Stimulated activated memory B cell treated with anti-CD40 and anti-IgM and Interleukin-4, amounts not matched to agents 10 μg/mL and 1 μg/mL and 100 μg/mL, for 72 hours (primary cell): ENCODE measurements around the gene IQSEC2.
A peak's percentile ranks its signal among the peaks of the same experiment; 100 is the strongest.

Source experiments
- ATAC-seq: fragments of 150-1000 bp; cut with Tn5 transposase; 2 replicates; pipeline ENCODE4 v1.10.0; 2021
- H3K27ac Mint-ChIP-seq: one replicate; pipeline ENCODE4 v1.8.0; 2022; ENCODE audit warnings: mild to moderate bottlenecking, mixed read lengths
- H3K27me3 Mint-ChIP-seq: one replicate; pipeline ENCODE4 v1.8.0; 2022; ENCODE audit warnings: mixed read lengths
- H3K36me3 Mint-ChIP-seq: one replicate; pipeline ENCODE4 v1.8.0; 2022; ENCODE audit warnings: mixed read lengths
- H3K4me1 Mint-ChIP-seq: one replicate; pipeline ENCODE4 v1.8.0; 2022; ENCODE audit warnings: mixed read lengths
- H3K4me3 Mint-ChIP-seq: one replicate; pipeline ENCODE4 v1.8.0; 2022; ENCODE audit warnings: mild to moderate bottlenecking, moderate library complexity, mixed read lengths
- H3K9me3 Mint-ChIP-seq: one replicate; pipeline ENCODE4 v1.8.0; 2022; ENCODE audit warnings: mixed read lengths

Gene IQSEC2

GRCh38 chrX:53244610-53245009 lies 36.8 kb downstream of the IQSEC2 start:
- H3K36me3 Mint-ChIP-seq, result no peaks in the 10 kb centered on the region
- no peaks in the 10 kb centered on the region for H3K27me3 Mint-ChIP-seq
- ATAC-seq, result no peak
- H3K27ac Mint-ChIP-seq, result no peak overlapping the region
- no peaks in the 10 kb centered on the region for H3K9me3 Mint-ChIP-seq
- H3K4me1 Mint-ChIP-seq, result no peaks in the 10 kb centered on the region
- H3K4me3 Mint-ChIP-seq, result no peak overlapping the region

- Mint-ChIP-seq H3K27ac (no peak overlapping the region), H3K36me3 (no peaks in the 10 kb centered on the region), H3K9me3 (no peaks in the 10 kb centered on the region), H3K27me3 (no peaks in the 10 kb centered on the region), H3K4me1 (no peaks in the 10 kb centered on the region), H3K4me3 (no peak overlapping the region)
- no peak for ATAC-seq
These were observed 39.1 kb downstream of the IQSEC2 start for GRCh38 chrX:53242310-53242709.

DNA sequence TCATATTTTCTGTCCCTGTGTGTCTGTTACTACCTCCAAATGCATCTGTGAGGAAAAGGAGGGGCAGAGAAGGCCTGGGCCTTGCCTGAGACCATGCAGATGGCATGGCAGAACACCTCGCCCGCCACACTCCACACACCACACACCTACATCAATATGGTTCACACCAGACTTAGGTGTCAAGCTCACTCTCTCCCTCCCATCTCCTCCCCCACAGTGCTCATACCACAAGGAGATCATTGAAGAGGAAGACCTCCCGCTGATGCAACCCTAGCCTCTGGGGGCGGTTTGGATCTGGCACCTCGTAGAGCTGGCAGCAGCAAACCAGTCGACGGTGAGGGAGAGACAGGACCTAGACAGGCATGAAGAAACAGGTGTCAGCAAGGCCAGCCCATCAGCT lies 39.8 kb downstream of the IQSEC2 start:
- H3K4me3 Mint-ChIP-seq, result no peak overlapping the region
- no peak for ATAC-seq
- H3K27ac Mint-ChIP-seq, result no peak overlapping the region
- H3K27me3 Mint-ChIP-seq, result no peaks in the 10 kb centered on the region
- no peaks in the 10 kb centered on the region for H3K4me1 Mint-ChIP-seq
- no peaks in the 10 kb centered on the region for H3K9me3 Mint-ChIP-seq
- no peaks in the 10 kb centered on the region for H3K36me3 Mint-ChIP-seq

GRCh38 chrX:53239474-53239873 lies 41.9 kb downstream of the IQSEC2 start:
- Mint-ChIP-seq H3K27ac (no peak overlapping the region), H3K9me3 (no peaks in the 10 kb centered on the region), H3K27me3 (peaks cover 11% of the 10 kb centered on the region), H3K4me1 (no peaks in the 10 kb centered on the region), H3K4me3 (no peak overlapping the region), H3K36me3 (no peaks in the 10 kb centered on the region)
- ATAC-seq, result no peak

GRCh38 chrX:53237056-53237455 lies 44.3 kb downstream of the IQSEC2 start:
- H3K27me3 Mint-ChIP-seq, result peaks cover 11% of the 10 kb centered on the region
- H3K4me3 Mint-ChIP-seq, result no peak overlapping the region
- H3K36me3 Mint-ChIP-seq, result no peaks in the 10 kb centered on the region
- H3K27ac Mint-ChIP-seq, result no peak overlapping the region
- H3K4me1 Mint-ChIP-seq, result no peaks in the 10 kb centered on the region
- ATAC-seq, result no peak
- no peaks in the 10 kb centered on the region for H3K9me3 Mint-ChIP-seq

DNA sequence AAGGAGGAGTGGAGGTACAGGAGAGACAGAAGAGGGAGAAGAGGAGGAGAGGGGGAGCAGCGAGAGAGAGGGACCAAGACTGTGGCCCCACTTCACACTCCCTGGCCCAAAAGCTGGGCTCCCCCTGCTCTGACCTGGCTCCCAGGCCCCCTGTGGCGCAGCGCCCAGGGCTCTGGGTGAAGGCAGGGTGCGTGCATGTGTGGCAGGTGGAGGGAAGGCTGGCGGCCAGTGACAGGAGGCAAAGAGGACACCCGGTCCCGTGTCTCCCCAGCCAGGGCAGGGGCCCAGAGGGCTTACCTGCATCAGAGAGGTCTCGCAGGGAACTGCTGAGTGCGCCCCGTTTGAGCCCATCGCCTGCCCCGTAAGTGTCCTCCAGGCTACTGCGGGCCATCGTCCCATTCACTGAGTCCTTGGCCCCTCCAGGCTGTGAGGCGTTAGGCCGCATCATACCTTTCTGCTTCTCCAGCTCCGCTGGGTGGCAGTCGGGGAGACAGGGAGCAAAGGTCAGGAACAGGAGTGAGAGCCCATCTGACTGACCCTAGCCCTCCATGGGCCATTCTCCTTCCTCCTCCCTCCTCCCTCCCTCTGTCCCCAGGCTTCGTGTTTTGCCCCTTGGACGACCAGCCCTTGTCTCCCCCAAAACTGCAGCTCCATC lies 45.2 kb downstream of the IQSEC2 start:
- Mint-ChIP-seq H3K27me3 (peaks cover 11% of the 10 kb centered on the region), H3K27ac (no peak overlapping the region), H3K9me3 (no peaks in the 10 kb centered on the region), H3K4me1 (no peaks in the 10 kb centered on the region), H3K4me3 (no peak overlapping the region), H3K36me3 (no peaks in the 10 kb centered on the region)
- ATAC-seq, result no peak

DNA sequence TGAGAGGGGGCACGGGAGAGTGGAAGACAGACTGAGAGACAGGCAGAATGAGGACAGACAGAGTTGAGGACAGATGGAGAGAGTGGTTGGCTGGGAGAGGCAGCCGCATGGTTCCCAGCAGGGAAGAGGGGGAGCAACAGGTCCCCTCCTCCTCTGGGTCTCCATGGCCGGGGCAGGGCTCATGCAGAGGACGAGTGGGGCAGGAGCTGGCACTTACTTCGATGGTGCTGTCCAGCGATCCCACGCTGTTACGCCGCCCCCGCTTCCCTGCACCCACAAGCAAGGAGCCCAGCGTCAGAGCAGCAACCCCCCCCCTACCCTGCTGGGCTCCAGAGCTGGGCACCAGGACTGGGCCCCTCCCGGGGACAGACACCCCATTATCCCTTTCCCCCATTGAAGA lies 45.8 kb downstream of the IQSEC2 start:
- peaks cover 11% of the 10 kb centered on the region for H3K27me3 Mint-ChIP-seq
- no peak for ATAC-seq
- no peaks in the 10 kb centered on the region for H3K9me3 Mint-ChIP-seq
- H3K27ac Mint-ChIP-seq, result no peak overlapping the region
- H3K4me1 Mint-ChIP-seq, result no peaks in the 10 kb centered on the region
- no peaks in the 10 kb centered on the region for H3K36me3 Mint-ChIP-seq
- no peak overlapping the region for H3K4me3 Mint-ChIP-seq

DNA sequence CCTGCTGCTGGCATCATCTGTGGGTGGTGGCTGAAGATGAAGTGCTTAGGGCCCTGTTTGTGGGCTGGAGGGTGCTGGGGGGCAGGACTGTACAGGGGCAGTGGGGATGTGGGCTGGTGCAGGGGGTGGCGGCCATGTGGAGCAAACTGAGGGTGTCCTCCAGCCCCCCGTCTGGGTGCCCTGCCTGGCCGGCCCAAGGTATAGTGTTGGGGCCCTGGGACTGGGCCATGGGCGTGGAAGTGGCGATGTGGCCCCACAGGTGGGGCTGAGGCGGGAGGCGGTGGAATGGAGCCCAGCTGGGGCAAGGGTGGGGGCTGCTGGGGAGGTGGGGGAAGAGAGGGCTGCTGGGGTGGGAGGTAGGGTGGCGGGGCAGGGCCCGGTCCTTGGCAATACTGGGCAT lies 46.9 kb downstream of the IQSEC2 start:
- H3K4me3 Mint-ChIP-seq, result no peak overlapping the region
- no peaks in the 10 kb centered on the region for H3K36me3 Mint-ChIP-seq
- H3K27ac Mint-ChIP-seq, result no peak overlapping the region
- no peaks in the 10 kb centered on the region for H3K9me3 Mint-ChIP-seq
- H3K27me3 Mint-ChIP-seq, result peaks cover 11% of the 10 kb centered on the region
- H3K4me1 Mint-ChIP-seq, result no peaks in the 10 kb centered on the region
- ATAC-seq, result peak; percentile 8

GRCh38 chrX:53233536-53233935 lies 47.8 kb downstream of the IQSEC2 start:
- Mint-ChIP-seq H3K4me1 (no peaks in the 10 kb centered on the region), H3K4me3 (no peak overlapping the region), H3K27ac (no peak overlapping the region), H3K27me3 (peaks cover 11% of the 10 kb centered on the region), H3K9me3 (no peaks in the 10 kb centered on the region), H3K36me3 (no peaks in the 10 kb centered on the region)
- no peak for ATAC-seq

DNA sequence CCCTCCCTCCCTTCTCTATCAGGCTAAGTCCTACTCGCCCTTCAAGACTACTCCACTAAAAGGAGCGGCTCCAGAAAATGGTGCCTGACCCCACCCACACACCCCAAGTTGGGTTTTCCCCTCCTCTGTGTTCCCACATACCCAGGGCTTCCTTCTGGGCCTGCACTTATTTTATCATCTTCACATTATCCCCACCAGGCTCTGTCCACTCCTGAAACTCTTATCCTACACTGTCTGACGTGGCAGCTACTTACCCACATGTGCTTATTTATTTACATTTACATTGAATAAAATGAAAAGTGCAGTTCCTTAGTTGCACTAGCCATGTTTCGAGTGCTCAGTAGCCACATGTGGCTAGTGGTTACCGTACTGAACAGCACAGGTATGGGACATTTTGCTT lies 51.3 kb downstream of the IQSEC2 start:
- ATAC-seq, result no peak
- H3K27me3 Mint-ChIP-seq, result peaks cover 4% of the 10 kb centered on the region
- no peak overlapping the region for H3K4me3 Mint-ChIP-seq
- no peaks in the 10 kb centered on the region for H3K9me3 Mint-ChIP-seq
- H3K27ac Mint-ChIP-seq, result no peak overlapping the region
- H3K4me1 Mint-ChIP-seq, result no peaks in the 10 kb centered on the region
- H3K36me3 Mint-ChIP-seq, result no peaks in the 10 kb centered on the region

DNA sequence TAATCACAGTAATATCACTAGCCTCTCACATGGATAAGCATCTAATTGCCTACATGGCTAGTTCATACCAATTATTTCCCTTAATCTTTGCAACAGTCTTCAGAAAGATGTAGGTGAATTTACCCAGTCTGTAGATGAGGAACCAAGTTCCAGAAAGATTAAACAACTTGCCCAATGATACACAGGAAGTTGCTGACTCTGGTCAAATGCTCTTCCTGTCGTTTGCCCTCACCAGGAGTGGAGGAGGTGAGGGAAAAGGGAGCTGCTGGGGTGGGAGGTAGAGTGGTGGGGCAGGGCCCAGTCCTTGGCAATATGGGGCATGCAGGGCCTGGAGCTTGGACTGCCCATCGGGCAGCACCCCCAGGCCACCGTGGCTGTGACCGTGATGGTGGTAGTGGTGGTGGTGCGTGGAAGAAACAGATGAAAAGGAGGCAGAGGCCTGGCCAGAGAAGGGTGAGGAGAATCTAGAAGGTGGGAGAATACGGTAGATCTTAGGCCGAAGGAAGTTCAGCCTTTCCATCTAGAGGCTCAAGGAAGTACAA lies 54.1 kb downstream of the IQSEC2 start:
- no peak for ATAC-seq
- Mint-ChIP-seq H3K4me1 (peaks cover 17% of the 10 kb centered on the region), H3K4me3 (no peak overlapping the region), H3K27ac (no peak overlapping the region), H3K27me3 (no peaks in the 10 kb centered on the region), H3K36me3 (peaks cover 7% of the 10 kb centered on the region), H3K9me3 (no peaks in the 10 kb centered on the region)

DNA sequence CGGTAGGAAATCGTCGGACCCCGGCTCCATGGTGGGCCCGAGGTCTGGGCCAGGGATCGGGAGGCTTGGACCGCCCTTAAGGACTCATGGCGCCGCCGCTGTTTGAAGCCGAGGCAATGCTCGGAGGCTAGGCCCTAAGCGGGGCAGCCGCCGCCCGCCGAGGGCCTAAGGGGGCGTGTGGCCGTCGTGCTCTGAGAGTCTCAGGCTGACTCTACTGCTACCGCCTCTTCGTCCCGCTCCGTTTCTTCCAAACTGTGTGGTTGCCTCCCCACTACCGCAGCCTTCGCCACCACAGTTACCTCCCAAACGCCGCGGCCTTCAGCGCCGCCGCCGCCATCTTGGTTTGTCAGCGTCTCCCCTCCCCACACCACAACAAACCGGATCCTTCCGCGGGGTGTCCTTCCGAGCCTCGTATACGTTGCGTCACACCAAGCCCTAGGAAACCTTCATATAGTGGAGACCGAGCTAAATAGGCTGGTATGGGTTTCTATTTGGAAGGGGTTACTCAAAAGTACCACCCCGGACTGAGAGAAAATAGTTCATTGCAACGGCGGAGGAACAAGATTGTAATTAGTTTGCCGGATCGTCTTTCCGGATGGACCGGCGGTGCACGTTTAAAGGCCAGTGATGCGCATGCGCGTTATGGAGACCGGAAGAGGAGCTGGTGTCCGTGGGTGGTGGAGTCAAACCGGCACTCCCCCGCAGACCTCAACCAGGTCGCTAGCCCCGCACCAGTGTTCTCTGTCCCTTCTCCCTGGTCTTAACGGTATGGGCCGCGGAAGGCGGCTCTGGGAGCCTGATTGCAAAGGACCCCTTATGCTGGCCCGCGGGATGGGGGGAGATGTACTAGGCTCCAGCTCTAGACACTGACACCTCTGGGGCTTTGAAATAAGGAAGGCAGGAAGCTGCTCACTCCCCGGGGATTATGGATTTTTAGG lies 56.3 kb downstream of the IQSEC2 start, which contains the start of gene KDM5C:
TSS of gene KDM5C (minus strand) at position 348 of the 938 bp plus-strand sequence. CDS start at position 30, 318 bp downstream.
- H3K4me3 Mint-ChIP-seq, result peak within 1 kb of the TSS; percentile 99
- peak; percentile 90 for ATAC-seq
- H3K27me3 Mint-ChIP-seq, result no peaks in the 10 kb centered on the region
- H3K4me1 Mint-ChIP-seq, result peaks cover 20% of the 10 kb centered on the region
- peaks cover 7% of the 10 kb centered on the region for H3K36me3 Mint-ChIP-seq
- H3K9me3 Mint-ChIP-seq, result no peaks in the 10 kb centered on the region
- peak within 1 kb of the TSS; percentile 99 for H3K27ac Mint-ChIP-seq

DNA sequence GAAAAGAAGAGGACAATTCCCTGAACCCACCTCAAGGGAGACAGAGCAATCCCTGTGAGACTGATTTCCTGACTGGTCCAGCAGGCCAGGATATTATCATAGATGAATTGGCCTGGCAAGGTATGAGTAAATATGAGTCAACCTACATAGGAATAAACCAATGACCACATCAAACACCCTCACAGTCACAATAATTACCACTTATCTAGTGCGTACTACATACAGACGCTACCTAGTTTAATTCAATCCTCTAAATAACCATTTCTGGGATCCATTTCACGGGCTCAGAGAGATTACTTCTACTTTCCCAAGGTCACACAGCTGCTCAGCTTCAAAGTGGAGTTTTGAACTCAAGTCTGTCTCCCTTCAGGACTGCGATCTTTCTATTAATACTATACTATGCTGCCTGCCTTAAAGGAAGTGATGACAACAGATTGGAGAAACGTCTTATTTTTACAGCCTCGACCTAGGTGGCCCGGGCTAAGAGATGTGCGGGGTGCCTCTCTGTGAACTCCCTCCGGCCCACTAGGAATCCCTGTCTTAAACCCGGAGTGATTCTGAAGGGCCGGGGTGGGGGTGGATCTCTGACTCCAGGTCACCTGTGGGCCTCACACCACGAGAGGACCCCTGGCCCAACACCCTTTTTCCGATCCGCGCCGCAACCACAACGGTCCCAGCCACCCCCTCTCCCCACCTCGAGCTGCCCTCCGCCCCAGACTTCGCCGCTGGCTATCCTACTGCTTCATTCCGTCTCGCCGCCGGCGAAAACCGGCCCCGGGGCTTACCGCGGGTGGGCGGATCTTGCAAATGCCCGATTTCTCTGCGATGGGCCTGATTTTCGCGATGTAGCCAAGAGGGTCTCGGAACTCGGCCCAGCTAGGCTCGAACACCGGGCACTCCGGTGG lies 57.2 kb downstream of the IQSEC2 start:
- H3K27me3 Mint-ChIP-seq, result no peaks in the 10 kb centered on the region
- H3K27ac Mint-ChIP-seq, result peak overlapping the region; percentile 99
- H3K36me3 Mint-ChIP-seq, result peaks cover 7% of the 10 kb centered on the region
- H3K9me3 Mint-ChIP-seq, result no peaks in the 10 kb centered on the region
- H3K4me3 Mint-ChIP-seq, result peak overlapping the region; percentile 99
- no peak for ATAC-seq
- peaks cover 20% of the 10 kb centered on the region for H3K4me1 Mint-ChIP-seq

DNA sequence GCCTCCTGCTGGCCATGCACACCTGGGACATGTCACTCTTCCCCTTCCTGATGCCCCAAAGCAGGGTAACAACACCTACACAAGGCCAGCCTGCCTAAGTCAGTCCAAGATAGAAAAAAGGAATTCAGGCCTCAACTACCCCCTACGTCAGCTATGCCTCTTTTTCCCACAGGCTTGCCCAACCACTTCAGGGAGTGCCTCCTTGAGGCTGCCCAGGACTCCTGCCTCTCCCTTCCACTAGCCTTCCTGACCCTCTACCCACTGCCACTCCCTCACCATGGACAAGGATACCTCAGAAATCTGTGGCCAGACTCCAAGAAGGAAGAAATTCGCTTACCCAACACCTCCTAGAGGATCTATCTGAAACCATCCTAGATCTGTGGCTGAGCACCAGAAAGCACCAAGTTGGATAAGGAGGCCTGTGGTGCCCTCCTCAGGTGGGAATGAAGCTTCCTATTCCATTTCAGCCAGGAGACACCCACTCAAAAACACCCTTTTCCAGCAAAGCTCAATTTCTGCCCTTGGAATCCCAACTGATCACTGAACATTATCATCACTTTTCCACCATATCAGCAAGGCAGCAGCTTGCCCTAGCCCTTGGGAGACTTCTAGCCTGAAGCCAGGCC lies 58.2 kb downstream of the IQSEC2 start:
- peaks cover 12% of the 10 kb centered on the region for H3K36me3 Mint-ChIP-seq

More for the DNA sequence above, 58.2 kb downstream of the IQSEC2 start:
- H3K9me3 Mint-ChIP-seq, result no peaks in the 10 kb centered on the region
- peak overlapping the region; percentile 99 for H3K4me3 Mint-ChIP-seq
- no peaks in the 10 kb centered on the region for H3K27me3 Mint-ChIP-seq
- no peak for ATAC-seq
- peaks cover 20% of the 10 kb centered on the region for H3K4me1 Mint-ChIP-seq
- peak overlapping the region; percentile 99 for H3K27ac Mint-ChIP-seq
